Peyer's patch (tissue), 4 donors: ENCODE data around the gene ATP5F1E. TPM values are rescaled to one million over a fixed set of nuclear protein-coding genes. Genes with fewer than 3 reads are reported as not detected.

Experiments used
- DNase-seq, 3 donors: peaks; one replicate each; pipeline ENCODE4 v3.0.0-alpha.2; 2017 to 2019
- H3K27ac ChIP-seq, 4 donors: fragments of 200-600 bp; sonication (generic); one replicate each; pipeline ENCODE4 v1.5.1; 2016 to 2019
- H3K27me3 ChIP-seq, 2 donors: fragments of 200-600 bp; sonication (generic); one replicate each; pipeline ENCODE4 v1.5.1; 2019
- H3K36me3 ChIP-seq, 3 donors: fragments of 200-600 bp; sonication (generic); one replicate each; pipeline ENCODE4 v1.5.1; 2016 to 2019
- H3K4me1 ChIP-seq, 4 donors: fragments of 200-600 bp; sonication (generic); one replicate each; pipeline ENCODE4 v1.5.1; 2016 to 2019
- H3K4me3 ChIP-seq, 4 donors: fragments of 200-600 bp; sonication (generic); 1 replicate in 3 of 4; 2 replicates in 1 of 4; pipeline ENCODE4 v1.5.1; 2016 to 2019; ENCODE audit warnings: mild to moderate bottlenecking in 1 of 4
- H3K9me3 ChIP-seq, 4 donors: fragments of 200-600 bp; sonication (generic); one replicate each; pipeline ENCODE4 v1.5.1; 2016 to 2019; ENCODE audit warnings: mild to moderate bottlenecking in 1 of 4
- POLR2A ChIP-seq, 2 donors: fragments of 450-650 bp; IDR thresholded peaks; one replicate each; pipeline ENCODE4 v1.5.1; 2017; ENCODE audit warnings: antibody characterized with exemption in 2 of 2, mild to moderate bottlenecking in 2 of 2, moderate library complexity in 2 of 2
- total RNA-seq, 4 donors: library from RNA; depleted of rRNA; stranded (reverse); fragments of >200 nt; gene quantifications; one replicate each; pipeline ENCODE4 v1.1.0, GENCODE V29; 2016
- TF ChIP-seq, protein P1 (sequence below), 6 experiments: fragments of 450-650 bp in 4 of 6; fragments of 200-600 bp in 2 of 6; sonication (generic) in 1 of 6; IDR thresholded peaks; one replicate each; pipeline ENCODE4 v1.5.1; 2017 to 2019; ENCODE audit warnings: antibody characterized with exemption in 6 of 6, mild to moderate bottlenecking in 3 of 6, moderate library complexity in 1 of 6

ATP5F1E gene
- total RNA-seq, result 10 to 100 TPM; 20.6 to 34.0 (median 26.8) TPM

GRCh38 chr20:59032023-59032712 lies at the start of gene ATP5F1E:
Gene ATP5F1E, minus strand, starts transcription at chr20:59032335. Its CDS starts 84 bp downstream, at chr20:59032251.
- Histone ChIP-seq H3K36me3 (peaks cover 0 to 55% (median 0%) of the 10 kb centered on the region in 3 donors), H3K9me3 (no peaks in the 10 kb centered on the region), H3K4me1 (peaks cover 0 to 41% (median 11%) of the 10 kb centered on the region in 4 donors), H3K4me3 (peak within 1 kb of the TSS; percentile 62 to 88 (median 76)), H3K27me3 (no peaks in the 10 kb centered on the region), H3K27ac (peak within 1 kb of the TSS; percentile 87 to 95 (median 92))
- DNase-seq, result peak; percentile 98 to 99 (median 98)
- TF ChIP-seq, protein P1, sequence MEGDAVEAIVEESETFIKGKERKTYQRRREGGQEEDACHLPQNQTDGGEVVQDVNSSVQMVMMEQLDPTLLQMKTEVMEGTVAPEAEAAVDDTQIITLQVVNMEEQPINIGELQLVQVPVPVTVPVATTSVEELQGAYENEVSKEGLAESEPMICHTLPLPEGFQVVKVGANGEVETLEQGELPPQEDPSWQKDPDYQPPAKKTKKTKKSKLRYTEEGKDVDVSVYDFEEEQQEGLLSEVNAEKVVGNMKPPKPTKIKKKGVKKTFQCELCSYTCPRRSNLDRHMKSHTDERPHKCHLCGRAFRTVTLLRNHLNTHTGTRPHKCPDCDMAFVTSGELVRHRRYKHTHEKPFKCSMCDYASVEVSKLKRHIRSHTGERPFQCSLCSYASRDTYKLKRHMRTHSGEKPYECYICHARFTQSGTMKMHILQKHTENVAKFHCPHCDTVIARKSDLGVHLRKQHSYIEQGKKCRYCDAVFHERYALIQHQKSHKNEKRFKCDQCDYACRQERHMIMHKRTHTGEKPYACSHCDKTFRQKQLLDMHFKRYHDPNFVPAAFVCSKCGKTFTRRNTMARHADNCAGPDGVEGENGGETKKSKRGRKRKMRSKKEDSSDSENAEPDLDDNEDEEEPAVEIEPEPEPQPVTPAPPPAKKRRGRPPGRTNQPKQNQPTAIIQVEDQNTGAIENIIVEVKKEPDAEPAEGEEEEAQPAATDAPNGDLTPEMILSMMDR (IDR thresholded peaks at IDR 0.05), result no peak
- TF ChIP-seq POLR2A (IDR thresholded peaks at IDR 0.05), result peak; percentile 73 to 86

- no peaks in the 10 kb centered on the region for H3K4me1 ChIP-seq
- H3K27me3 ChIP-seq, result no peaks in the 10 kb centered on the region
- H3K4me3 ChIP-seq, result no peak overlapping the region
- DNase-seq, result no peak
- H3K9me3 ChIP-seq, result no peaks in the 10 kb centered on the region
- H3K27ac ChIP-seq, result no peak overlapping the region
- H3K36me3 ChIP-seq, result no peaks in the 10 kb centered on the region
- TF ChIP-seq, protein P1 (IDR thresholded peaks at IDR 0.05), result no peak
- TF ChIP-seq POLR2A (IDR thresholded peaks at IDR 0.05), result no peak
Observed at GRCh38 chr20:59081036-59081435, 48.9 kb upstream of the ATP5F1E start.

DNA sequence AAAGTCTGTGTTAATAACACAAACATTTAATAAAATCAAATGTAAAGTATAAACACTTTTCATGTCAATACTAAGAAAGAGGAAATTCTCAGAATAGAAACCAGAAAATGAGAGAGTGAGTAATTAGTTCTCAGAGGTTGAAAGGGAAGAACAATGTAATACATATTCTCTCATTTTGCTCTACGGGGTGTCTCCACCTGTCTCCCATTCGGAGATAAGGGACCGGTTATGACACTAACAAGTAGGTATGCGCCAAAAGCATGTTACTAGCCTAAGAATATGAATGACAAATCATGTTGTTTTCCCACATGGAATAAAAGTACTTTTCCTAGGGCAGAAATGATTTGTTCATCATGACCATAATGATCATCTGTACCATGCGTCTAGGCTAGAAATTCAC lies 46.1 kb upstream of the ATP5F1E start:
- DNase-seq, result no peak
- no peaks in the 10 kb centered on the region for H3K27me3 ChIP-seq
- TF ChIP-seq POLR2A (IDR thresholded peaks at IDR 0.05), result no peak
- TF ChIP-seq, protein P1 (IDR thresholded peaks at IDR 0.05), result no peak
- H3K4me1 ChIP-seq, result no peaks in the 10 kb centered on the region
- H3K9me3 ChIP-seq, result no peaks in the 10 kb centered on the region
- H3K36me3 ChIP-seq, result no peaks in the 10 kb centered on the region
- H3K27ac ChIP-seq, result no peak overlapping the region
- no peak overlapping the region for H3K4me3 ChIP-seq

GRCh38 chr20:59077705-59078104 lies 45.6 kb upstream of the ATP5F1E start:
- no peak for DNase-seq
- Histone ChIP-seq H3K4me1 (no peaks in the 10 kb centered on the region), H3K9me3 (no peaks in the 10 kb centered on the region), H3K27me3 (no peaks in the 10 kb centered on the region), H3K4me3 (no peak overlapping the region), H3K27ac (no peak overlapping the region), H3K36me3 (no peaks in the 10 kb centered on the region)
- TF ChIP-seq POLR2A (IDR thresholded peaks at IDR 0.05), result no peak
- TF ChIP-seq, protein P1 (IDR thresholded peaks at IDR 0.05), result no peak

DNA sequence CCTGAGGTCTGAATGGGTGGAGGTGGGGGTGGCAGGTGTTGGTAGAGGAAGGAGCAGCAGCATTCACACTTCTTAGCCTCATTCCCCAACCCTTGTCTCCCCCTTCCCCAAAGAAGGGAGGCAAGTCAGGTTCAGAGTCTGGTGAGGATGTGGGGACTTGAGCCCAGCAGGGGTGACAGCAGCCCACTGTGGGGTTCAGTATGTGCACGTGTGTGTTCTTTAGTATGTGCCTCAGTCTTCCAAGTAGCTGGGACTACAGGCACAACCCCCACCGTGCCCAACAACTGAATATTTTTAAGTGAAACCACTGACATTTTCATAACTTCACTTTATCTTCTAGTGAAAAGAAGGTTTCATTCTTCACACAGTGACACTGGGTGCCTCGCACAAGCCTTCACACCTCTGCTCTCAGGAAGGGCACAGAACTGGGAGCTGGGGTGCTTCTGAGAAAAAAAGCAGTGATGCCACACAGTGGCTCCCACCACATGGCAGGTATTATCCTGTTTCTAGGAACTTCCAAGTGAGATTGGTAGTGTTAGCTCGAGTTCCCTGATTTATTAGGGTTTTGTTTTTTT lies 43.9 kb upstream of the ATP5F1E start:
- Histone ChIP-seq H3K4me1 (no peaks in the 10 kb centered on the region), H3K27me3 (no peaks in the 10 kb centered on the region), H3K27ac (no peak overlapping the region), H3K4me3 (no peak overlapping the region), H3K9me3 (no peaks in the 10 kb centered on the region), H3K36me3 (no peaks in the 10 kb centered on the region)
- DNase-seq, result no peak
- TF ChIP-seq, protein P1 (IDR thresholded peaks at IDR 0.05), result no peak
- no peak for TF ChIP-seq POLR2A (IDR thresholded peaks at IDR 0.05)
